Calu3 (cell line): ENCODE measurements around the gene NNMT. TPM values are rescaled to one million over a fixed set of nuclear protein-coding genes. Genes with fewer than 3 reads are reported as not detected.

Experiments
- BruUV-seq: library from RNA; stranded (reverse); fragments of 400-500 nt; replicated peaks from 2 replicates; lab custom pipeline; 2021; lab: Mats Ljungman, UMichigan
- CTCF ChIA-PET: fragments of 300-600 bp; sonication (Branson Sonifier 250); formaldehyde crosslinking; loops from one replicate; lab custom pipeline; 2022; ENCODE audit warnings: antibody characterized with exemption; lab: Charles Lee
- DNase-seq: peaks from one replicate; pipeline ENCODE4 v3.0.0; 2022
- H3K27ac Mint-ChIP-seq: one replicate; pipeline ENCODE4 v1.8.0; 2022; ENCODE audit warnings: mixed read lengths; ENCODE audit not compliant: unreplicated experiment
- H3K27me3 Mint-ChIP-seq: one replicate; pipeline ENCODE4 v1.8.0; 2022; ENCODE audit warnings: mixed read lengths; ENCODE audit not compliant: unreplicated experiment
- H3K36me3 Mint-ChIP-seq: one replicate; pipeline ENCODE4 v1.8.0; 2022; ENCODE audit warnings: mild to moderate bottlenecking, moderate library complexity, mixed read lengths; ENCODE audit not compliant: insufficient read depth, unreplicated experiment
- H3K4me1 Mint-ChIP-seq: one replicate; pipeline ENCODE4 v1.8.0; 2022; ENCODE audit warnings: mild to moderate bottlenecking, low read depth, mixed read lengths; ENCODE audit not compliant: unreplicated experiment
- H3K4me3 Mint-ChIP-seq: one replicate; pipeline ENCODE4 v1.8.0; 2022; ENCODE audit warnings: mild to moderate bottlenecking, low read depth, moderate library complexity, mixed read lengths; ENCODE audit not compliant: unreplicated experiment
- H3K9me3 Mint-ChIP-seq: one replicate; pipeline ENCODE4 v1.8.0; 2022; ENCODE audit warnings: low read depth, mixed read lengths; ENCODE audit not compliant: unreplicated experiment
- intact Hi-C: fragments of 100-400 bp; cut with micrococcal nuclease; formaldehyde crosslinking; loops from one replicate; pipeline ENCODE4 v1.10.0; 2022; ENCODE audit not compliant: unreplicated experiment
- total RNA-seq: library from RNA; stranded (reverse); gene quantifications from 2 replicates; pipeline ENCODE4 v1.2.3, GENCODE V29; 2022
- TF ChIP-seq, protein P1 (sequence below): fragments of 200-600 bp; IDR thresholded peaks from one replicate; pipeline ENCODE4 v1.8.0; 2022; ENCODE audit warnings: antibody characterized with exemption; ENCODE audit not compliant: unreplicated experiment

The NNMT gene
- total RNA-seq, 1 experiment from 2014 or later, result 116 TPM

DNA sequence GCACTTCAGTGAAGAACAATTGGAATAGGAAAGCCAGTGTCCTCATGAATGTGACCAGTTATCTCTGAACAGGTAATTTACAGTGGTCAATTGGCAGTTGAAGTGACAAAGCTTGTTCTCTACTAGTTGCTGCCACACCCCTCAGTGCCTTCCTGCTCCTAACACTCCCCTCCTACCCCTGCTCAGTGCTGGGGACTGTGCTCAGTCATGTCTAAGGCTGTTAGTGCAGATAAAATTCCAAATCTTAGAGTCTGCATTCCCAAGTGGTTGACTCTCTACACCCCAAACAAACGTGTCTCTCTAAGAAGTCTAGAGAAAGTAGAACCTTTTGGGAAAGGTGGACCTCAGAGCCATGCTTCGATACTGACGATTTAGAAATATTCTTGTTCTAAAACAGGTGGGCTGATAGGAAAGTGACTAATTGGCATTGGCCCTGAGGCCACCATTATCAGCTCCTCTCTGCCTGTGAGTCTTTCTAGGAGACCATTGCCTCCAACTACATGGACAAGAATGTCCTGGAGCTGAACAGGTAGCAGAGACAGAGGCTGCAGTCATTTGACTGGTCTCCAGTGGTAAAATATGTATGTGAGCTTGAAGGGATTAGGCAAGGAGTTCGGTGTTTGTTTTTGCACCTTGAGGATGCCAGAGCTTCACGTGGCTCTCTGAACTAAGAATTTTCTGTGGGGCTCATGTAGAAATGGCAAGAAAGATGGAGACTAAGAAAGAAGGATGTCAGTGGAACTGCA, 22.1 kb upstream of the NNMT start:
- TF ChIP-seq, protein P1, sequence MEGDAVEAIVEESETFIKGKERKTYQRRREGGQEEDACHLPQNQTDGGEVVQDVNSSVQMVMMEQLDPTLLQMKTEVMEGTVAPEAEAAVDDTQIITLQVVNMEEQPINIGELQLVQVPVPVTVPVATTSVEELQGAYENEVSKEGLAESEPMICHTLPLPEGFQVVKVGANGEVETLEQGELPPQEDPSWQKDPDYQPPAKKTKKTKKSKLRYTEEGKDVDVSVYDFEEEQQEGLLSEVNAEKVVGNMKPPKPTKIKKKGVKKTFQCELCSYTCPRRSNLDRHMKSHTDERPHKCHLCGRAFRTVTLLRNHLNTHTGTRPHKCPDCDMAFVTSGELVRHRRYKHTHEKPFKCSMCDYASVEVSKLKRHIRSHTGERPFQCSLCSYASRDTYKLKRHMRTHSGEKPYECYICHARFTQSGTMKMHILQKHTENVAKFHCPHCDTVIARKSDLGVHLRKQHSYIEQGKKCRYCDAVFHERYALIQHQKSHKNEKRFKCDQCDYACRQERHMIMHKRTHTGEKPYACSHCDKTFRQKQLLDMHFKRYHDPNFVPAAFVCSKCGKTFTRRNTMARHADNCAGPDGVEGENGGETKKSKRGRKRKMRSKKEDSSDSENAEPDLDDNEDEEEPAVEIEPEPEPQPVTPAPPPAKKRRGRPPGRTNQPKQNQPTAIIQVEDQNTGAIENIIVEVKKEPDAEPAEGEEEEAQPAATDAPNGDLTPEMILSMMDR, result no peak
- Mint-ChIP-seq H3K27me3 (peaks cover 59% of the 10 kb centered on the region), H3K36me3 (no peaks in the 10 kb centered on the region), H3K4me3 (no peak overlapping the region), H3K9me3 (no peaks in the 10 kb centered on the region), H3K27ac (no peak overlapping the region), H3K4me1 (peaks cover 18% of the 10 kb centered on the region)
- no TSS peak for BruUV-seq
- intact Hi-C loops, result no loop called here
- DNase-seq, result no peak
- CTCF ChIA-PET, result no interaction called here

DNA sequence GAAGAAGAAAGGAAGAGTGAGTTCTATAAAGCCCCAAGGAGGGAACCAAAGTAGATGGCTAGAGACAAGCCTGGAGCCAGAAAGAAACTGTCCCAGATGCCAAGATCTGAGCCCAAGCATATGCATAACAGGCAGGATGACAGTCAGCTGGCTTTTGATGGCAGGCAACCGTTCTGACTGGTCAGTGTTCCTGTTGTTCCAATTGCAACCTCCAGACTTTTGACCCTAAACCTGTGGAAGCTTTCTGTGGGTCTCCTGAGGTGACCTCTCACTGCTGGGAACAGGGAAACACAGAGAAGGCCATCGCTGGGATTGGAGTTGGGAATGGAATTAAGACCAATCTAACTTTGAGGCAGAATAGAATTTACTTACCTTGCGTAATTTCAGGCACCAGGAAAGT, 21.6 kb upstream of the NNMT start:
- Mint-ChIP-seq H3K4me1 (peaks cover 24% of the 10 kb centered on the region), H3K4me3 (no peak overlapping the region), H3K9me3 (no peaks in the 10 kb centered on the region), H3K27me3 (peaks cover 59% of the 10 kb centered on the region), H3K36me3 (no peaks in the 10 kb centered on the region), H3K27ac (no peak overlapping the region)
- intact Hi-C loops, result no loop called here
- TF ChIP-seq, protein P1, result no peak
- DNase-seq, result no peak
- no TSS peak for BruUV-seq
- CTCF ChIA-PET, result no interaction called here

DNA sequence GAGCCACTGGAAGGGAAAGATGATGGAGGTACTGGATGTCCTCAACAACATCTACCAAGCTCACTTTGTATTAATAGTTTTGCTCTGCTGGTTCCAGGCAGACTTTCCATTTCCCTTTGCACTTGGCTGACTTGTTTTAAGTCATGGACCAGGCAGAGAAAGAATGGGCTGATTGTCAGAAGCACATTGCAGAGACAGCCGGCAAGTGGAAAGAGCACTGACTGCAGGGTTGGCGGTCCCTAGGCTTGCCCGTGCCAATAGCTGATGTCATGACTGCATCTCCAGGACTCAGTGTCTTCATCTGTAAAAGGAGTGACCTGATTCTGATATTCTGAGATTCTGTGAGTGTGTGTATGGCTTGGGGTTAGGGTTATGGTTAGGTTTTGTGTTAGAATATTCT, 20.9 kb upstream of the NNMT start:
- H3K27me3 Mint-ChIP-seq, result peaks cover 59% of the 10 kb centered on the region
- intact Hi-C loops, result no loop called here
- BruUV-seq, result no TSS peak

DNA sequence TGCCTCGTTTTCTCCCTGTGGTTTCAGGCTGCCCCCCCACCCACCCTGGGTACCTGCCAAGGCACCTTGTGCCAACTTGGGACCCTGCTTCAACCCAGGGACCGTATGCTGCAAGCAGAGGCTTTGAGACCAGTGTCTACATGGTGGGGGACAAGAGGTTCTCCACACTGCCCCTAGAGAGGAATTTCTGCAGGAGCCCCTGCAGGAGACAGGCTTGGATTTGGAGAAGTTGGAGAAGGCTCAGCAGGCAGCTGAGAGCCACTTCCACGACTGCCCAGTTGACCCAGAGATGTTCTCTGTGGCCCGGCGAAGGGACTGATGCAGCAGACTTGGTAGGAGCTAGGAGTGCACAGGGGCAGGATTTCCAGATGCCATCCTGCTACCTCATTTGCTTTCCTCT, 20.1 kb upstream of the NNMT start:
- TF ChIP-seq, protein P1, result no peak
- DNase-seq, result no peak
- no TSS peak for BruUV-seq
- CTCF ChIA-PET, result no interaction called here
- Mint-ChIP-seq H3K27ac (no peak overlapping the region), H3K4me1 (peaks cover 38% of the 10 kb centered on the region), H3K36me3 (no peaks in the 10 kb centered on the region), H3K9me3 (no peaks in the 10 kb centered on the region), H3K4me3 (no peak overlapping the region), H3K27me3 (peaks cover 51% of the 10 kb centered on the region)
- intact Hi-C loops, result no loop called here

More for the DNA sequence above, 20.9 kb upstream of the NNMT start:
- no peak for DNase-seq
- CTCF ChIA-PET, result no interaction called here
- peaks cover 30% of the 10 kb centered on the region for H3K4me1 Mint-ChIP-seq
- H3K36me3 Mint-ChIP-seq, result no peaks in the 10 kb centered on the region
- no peaks in the 10 kb centered on the region for H3K9me3 Mint-ChIP-seq
- no peak overlapping the region for H3K4me3 Mint-ChIP-seq
- H3K27ac Mint-ChIP-seq, result no peak overlapping the region
- TF ChIP-seq, protein P1, result no peak
